Fibroblast of lung (primary cell): ENCODE data around the gene CAMKMT.

Experiments used
- CTCF ChIP-seq, 2 donors: IDR thresholded peaks in 1 of 2; conservative IDR thresholded peaks in 1 of 2; 1 replicate in 1 of 2; 2 replicates in 1 of 2; pipeline ENCODE4 v1.5.1; 2011 to 2012; ENCODE audit warnings: low read length in 2 of 2, control low read depth in 1 of 2, inconsistent platforms in 1 of 2, low read depth in 1 of 2, mild to moderate bottlenecking in 1 of 2
- EZH2 ChIP-seq: IDR thresholded peaks from 2 replicates; pipeline ENCODE4 v1.5.1; 2012; ENCODE audit warnings: low read length, control low read depth, mild to moderate bottlenecking; ENCODE audit errors: missing control alignments

GRCh38 chr2:44759823-44760222 is 398.1 kb downstream of the CAMKMT start:
- TF ChIP-seq CTCF (conservative IDR thresholded peaks at IDR 0.05 in 1 of 2, IDR thresholded peaks at IDR 0.05 in 1 of 2; ENCODE audit: low read depth in 1 of 2, low read length in 2 of 2): no peak
- TF ChIP-seq EZH2: no peak
